Caki2 (cell line): ENCODE measurements around the gene KREMEN2. TPM values are rescaled to one million over a fixed set of nuclear protein-coding genes. Genes with fewer than 3 reads are reported as not detected.
A peak's percentile ranks its signal among the peaks of the same experiment; 100 is the strongest.
"Not testable (repeated sequence)": the region's sequence is repeated elsewhere in the genome, so short reads cannot be mapped to it uniquely, and the experiment has no call there.

ENCODE experiments used
- DNase-seq: peaks from one replicate; pipeline ENCODE4 v3.0.0-alpha.2; 2015; ENCODE audit warnings: low read depth
- in situ Hi-C: cut with HindIII; loops from 2 replicates; pipeline ENCODE4 v1.10.0; 2016; ENCODE audit warnings: low sequenced_read_pairs, low pct_unique_long_range_greater_than_20kb, mixed read lengths
- total RNA-seq: library from RNA; depleted of rRNA; stranded (reverse); fragments of >200 nt; shearing (Covaris generic); gene quantifications from 2 replicates; pipeline ENCODE4 v1.2.3, GENCODE V29; 2014; ENCODE audit warnings: low replicate concordance; rRNA removed

The KREMEN2 gene
- total RNA-seq: 18.2 and 32.8 TPM in 2 replicates

DNA sequence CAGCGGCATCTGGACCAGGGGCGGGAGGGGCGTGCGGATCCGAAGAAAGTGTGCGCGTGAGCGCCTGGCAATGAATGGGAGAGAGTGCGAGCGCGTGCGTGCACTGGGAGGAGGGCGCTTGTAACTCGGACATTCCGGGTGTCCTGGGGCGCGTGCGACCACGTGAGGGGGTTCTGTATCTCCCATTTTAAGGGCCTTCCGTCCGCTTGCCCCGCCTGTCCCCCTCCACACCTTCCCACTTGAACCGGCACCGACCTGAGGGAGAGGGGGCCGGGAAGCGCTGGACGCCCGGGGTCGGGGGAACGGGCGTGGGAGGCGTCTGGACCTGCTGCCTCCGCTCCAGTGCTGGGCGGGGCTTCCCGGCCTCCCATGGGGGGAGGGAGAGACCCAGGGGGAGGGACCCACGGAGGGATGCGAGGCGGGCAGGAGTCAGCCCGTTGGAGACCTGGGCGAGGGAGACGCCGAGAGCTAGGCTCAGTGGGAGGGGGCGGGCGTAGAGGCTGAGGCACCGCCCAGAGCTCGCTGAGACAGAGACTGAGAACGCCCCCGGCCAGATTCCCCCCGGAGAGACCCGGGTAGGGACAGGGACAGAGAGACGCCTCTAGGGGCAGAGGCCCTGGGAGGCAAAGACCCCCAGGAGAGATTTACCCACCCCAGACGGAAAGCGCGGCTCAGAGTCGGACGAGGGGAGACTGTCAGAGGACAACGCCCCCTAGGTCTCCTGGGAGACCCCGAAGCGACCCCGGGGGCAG is at the start of gene KREMEN2:
KREMEN2 (plus strand) TSS at position 553 of the 752 bp plus-strand sequence. CDS start 246 bp downstream, outside the sequence.
- in situ Hi-C loops: no loop called here
- peak; percentile 87 for DNase-seq

GRCh38 chr16:2915196-2915929 is 48.7 kb upstream of the KREMEN2 start:
- in situ Hi-C loops: no loop called here
- peak; percentile 60 for DNase-seq

GRCh38 chr16:2919511-2920255 is 44.4 kb upstream of the KREMEN2 start:
- in situ Hi-C loops: no loop called here
- DNase-seq: peak; percentile 66

- DNase-seq: no peak
- in situ Hi-C loops: no loop called here
Measured at GRCh38 chr16:2923481-2923880, 40.6 kb upstream of the KREMEN2 start.

GRCh38 chr16:2924901-2925755 is 38.9 kb upstream of the KREMEN2 start:
- in situ Hi-C loops: no loop called here
- no peak for DNase-seq

DNA sequence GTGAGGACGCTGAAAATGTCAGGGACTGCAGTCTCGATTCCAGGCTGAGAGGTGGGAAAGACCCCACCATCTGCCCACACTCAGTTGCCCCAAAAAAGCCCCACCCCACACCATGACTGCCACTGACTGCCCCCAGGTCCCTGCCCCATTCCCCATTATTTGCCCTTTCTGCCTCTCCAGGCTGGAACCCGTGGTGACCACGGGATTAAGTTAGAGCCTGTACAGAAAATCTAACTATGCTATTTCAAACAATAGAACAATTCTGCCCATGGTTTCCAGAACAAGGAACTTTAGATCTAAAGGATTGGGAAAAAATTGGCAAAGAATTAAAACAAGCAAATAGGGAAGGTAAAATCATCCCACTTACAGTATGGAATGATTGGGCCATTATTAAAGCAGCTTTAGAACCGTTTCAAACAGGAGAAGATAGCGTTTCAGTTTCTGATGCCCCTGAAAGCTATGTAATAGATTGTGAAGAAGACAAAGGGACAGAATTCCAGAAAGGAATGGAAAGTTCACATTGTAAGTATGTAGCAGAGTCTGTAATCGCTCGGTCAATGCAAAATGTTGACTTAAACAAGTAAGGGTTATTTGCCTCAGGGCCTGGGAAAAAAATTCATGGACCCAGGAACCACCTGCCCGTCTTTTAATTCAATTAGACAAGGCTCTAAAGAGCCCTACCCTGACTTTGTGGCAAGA is 38.0 kb upstream of the KREMEN2 start:
- DNase-seq: no peak
- in situ Hi-C loops: no loop called here

DNA sequence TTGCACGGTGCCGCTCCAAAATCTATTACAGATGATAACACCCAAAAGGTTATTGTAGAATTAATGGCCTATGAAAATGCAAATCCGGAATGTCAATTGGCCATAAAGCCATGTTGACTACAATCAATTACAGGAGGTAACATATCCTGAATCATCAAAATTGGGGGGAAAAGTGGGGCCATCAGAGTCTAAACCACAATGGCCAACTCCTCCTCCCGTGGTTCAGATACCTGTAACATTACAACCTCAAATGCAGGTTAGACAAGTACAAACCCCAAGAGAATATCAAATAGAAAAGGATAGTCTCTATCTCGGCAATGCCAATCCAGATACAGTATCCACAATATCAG is 37.5 kb upstream of the KREMEN2 start:
- no peak for DNase-seq
- in situ Hi-C loops: no loop called here

DNA sequence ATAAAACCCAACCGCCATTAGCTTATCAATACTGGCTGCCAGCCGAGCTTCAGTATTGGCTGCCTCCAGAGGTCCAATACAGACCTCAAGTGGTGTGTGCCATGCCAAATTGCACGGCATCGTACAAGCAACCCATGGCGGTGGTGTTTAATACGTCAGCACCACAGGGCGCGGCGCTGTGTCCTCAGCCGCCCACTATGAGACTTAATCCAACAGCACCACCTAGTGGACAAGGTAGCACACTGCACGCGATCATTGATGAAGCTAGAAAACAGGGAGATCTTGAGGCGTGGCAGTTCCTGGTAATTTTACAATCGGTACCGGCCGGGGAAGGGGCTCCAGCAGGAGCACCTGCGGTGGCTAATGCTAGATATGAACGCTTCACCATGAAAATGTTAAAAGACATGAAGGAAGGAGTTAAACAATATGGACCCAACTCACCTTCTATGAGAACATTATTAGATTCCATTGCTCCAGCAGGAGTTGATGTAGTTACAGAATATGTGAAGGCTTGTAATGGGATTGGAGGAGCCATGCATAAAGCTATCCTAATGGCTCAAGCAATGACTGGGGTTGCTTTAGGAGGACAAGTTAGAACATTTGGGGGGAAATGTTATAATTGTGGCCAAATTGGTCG is 36.9 kb upstream of the KREMEN2 start:
- in situ Hi-C loops: no loop called here
- peak; percentile 82 for DNase-seq

- in situ Hi-C loops, DNase-seq: not testable (repeated sequence)
Measured at GRCh38 chr16:2928151-2928550, 35.9 kb upstream of the KREMEN2 start.

- in situ Hi-C loops: no loop called here
- no peak for DNase-seq
Measured at GRCh38 chr16:2928796-2929195, 35.3 kb upstream of the KREMEN2 start.

DNA sequence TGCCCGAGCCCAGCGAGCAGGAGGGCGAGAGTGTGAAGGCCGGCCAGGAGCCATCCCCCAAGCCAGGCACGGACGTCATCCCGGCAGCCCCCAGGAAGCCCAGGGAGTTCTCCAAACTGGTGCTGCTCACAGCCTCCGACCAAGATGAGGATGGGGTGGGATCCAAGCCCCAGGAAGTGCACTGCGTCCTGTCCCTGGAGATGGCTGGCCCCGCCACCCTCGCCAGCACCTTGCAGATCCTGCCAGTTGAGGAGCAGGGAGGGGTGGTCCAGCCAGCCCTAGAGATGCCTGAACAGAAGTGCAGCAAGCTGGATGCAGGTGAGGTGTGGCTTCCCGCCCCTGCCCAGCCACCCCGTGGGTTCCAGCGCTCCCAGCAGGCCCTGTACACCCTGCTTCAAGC is 34.4 kb upstream of the KREMEN2 start:
- DNase-seq: no peak
- in situ Hi-C loops: no loop called here

- DNase-seq: no peak
Measured at GRCh38 chr16:2930236-2930635, 33.8 kb upstream of the KREMEN2 start.

DNA sequence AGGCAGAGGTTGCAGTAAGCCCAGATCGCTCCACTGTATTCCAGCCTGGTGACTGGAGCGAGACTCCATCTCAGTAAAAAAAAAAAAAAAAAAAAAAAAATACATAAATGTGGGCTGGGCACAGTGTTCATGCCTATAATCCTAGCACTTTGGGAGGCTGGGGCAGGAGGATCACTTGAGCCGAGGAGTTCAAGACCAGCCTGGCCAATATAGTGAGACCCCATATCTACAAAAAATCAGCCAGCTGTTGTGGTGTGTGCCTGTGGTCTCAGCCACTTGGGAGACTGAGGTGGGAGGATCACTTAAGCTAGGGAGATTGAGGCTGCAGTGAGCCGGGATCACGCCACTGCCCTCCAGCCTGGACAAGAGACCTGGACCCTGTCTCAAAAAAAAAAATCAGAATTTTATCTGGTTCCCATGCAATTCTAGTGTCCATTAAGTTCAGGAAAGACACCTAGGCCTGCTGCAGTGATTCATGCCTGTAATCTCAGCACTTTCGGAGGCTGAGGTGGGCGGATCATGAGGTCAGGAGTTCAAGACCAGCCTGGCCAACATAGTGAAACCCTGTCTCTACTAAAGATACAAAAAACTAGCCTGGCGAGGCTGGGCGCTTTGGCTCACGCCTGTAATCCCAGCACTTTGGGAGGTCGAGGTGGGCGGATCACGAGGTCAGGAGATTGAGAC is 32.7 kb upstream of the KREMEN2 start:
- in situ Hi-C loops, DNase-seq: not testable (repeated sequence)

More at GRCh38 chr16:2930236-2930635, 33.8 kb upstream of the KREMEN2 start:
- in situ Hi-C loops: no loop called here

- no peak for DNase-seq
- in situ Hi-C loops: no loop called here
Measured at GRCh38 chr16:2933136-2933535, 30.9 kb upstream of the KREMEN2 start.

DNA sequence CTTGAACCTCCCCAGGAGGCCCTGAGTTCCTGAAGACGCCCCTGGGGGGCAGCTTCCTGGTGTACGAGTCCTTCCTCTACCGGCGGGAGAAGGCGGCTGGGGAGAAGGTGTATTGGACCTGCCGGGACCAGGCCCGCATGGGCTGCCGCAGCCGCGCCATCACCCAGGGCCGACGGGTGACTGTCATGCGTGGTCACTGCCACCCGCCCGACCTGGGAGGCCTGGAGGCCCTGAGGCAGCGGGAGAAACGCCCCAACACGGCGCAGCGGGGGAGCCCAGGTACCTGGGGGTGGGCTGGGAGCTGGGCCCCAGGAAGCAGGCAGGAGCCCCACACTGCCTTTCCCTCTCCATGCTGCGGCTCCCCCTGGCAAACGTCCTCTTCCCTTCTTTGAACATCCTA is 30.4 kb upstream of the KREMEN2 start:
- in situ Hi-C loops: no loop called here
- DNase-seq: no peak

DNA sequence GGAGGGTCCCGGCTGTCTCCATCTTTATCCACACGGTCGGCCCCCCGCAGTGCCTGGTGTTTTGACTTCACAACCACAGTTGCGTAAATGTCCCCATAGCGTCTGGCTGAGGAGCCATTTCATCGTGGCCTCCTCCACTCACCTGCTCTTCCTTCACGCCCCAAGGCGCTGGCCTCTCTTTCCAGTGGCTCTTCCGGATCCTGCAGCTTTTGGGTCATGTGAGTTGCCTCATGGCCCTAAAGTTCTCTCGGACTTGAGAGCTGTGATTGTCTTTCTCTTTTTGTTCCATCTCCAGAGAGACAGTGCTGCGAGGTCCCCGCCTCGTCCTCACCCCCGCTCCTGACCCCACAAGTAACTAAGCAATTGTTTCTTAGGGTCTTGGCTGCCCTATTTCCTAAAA is 29.6 kb upstream of the KREMEN2 start:
- no peak for DNase-seq
- in situ Hi-C loops: no loop called here
